ENCODE measurements around the gene DSG3. TPM values are rescaled to one million over a fixed set of nuclear protein-coding genes. Genes with fewer than 3 reads are reported as not detected.

Gene DSG3
- total and polyA plus RNA-seq, 7 experiments from 2014 or later = not detected

GRCh38 chr18:31497404-31497835, 49.9 kb downstream of the DSG3 start:
- no peaks in the 10 kb centered on the region for H3K4me1 ChIP-seq (ENCODE audit: control insufficient read depth in 2 of 2, insufficient read depth in 2 of 2, low read length in 2 of 2)
- no peaks in the 10 kb centered on the region for H3K36me3 ChIP-seq (ENCODE audit: control insufficient read depth in 2 of 3, insufficient read depth in 3 of 3, low read length in 3 of 3)
- no peak overlapping the region for H3K27ac Mint-ChIP-seq
- no peak overlapping the region for H3K4me3 ChIP-seq (ENCODE audit: low read length)
- no peak for DNase-seq
- ATAC-seq = no peak
- ChIA-PET CTCF (no interaction called here), POLR2A (no interaction called here)
- H3K27ac ChIP-seq (ENCODE audit: low read depth, low read length) = no peak overlapping the region
- peaks cover 0 to 4% (median 0%) of the 10 kb centered on the region in 11 donors for H3K9me3 Mint-ChIP-seq
- H3K4me3 Mint-ChIP-seq = peak overlapping the region in 9 of 10 donors; percentile 26 to 74 (median 58)
- peaks cover 0 to 12% (median 8%) of the 10 kb centered on the region in 7 donors for H3K4me1 Mint-ChIP-seq
- H3K36me3 Mint-ChIP-seq = no peaks in the 10 kb centered on the region
- peaks cover 43 to 53% (median 52%) of the 10 kb centered on the region in 5 donors for H3K27me3 Mint-ChIP-seq
- H3K27me3 ChIP-seq (ENCODE audit: control insufficient read depth in 2 of 2, insufficient read depth in 2 of 2, low read length in 2 of 2) = peaks cover 0 to 6% of the 10 kb centered on the region in 2 donors
- no peaks in the 10 kb centered on the region for H3K9me3 ChIP-seq (ENCODE audit: control insufficient read depth in 2 of 3, low read length in 3 of 3)
- intact Hi-C loops (cut with micrococcal nuclease) = no loop called here

GRCh38 chr18:31497836-31498573, 50.5 kb downstream of the DSG3 start, which contains the start of gene DSG2:
DSG2 (plus strand) TSS chr18:31498177; CDS start chr18:31498252, 75 bp downstream.
- Histone ChIP-seq H3K9me3 (ENCODE audit: control insufficient read depth in 2 of 3, low read length in 3 of 3) (no peaks in the 10 kb centered on the region), H3K27ac (ENCODE audit: low read depth, low read length) (no peak within 1 kb of the TSS), H3K36me3 (ENCODE audit: control insufficient read depth in 2 of 3, insufficient read depth in 3 of 3, low read length in 3 of 3) (no peaks in the 10 kb centered on the region), H3K4me3 (ENCODE audit: low read length) (no peak within 1 kb of the TSS), H3K4me1 (ENCODE audit: control insufficient read depth in 2 of 2, insufficient read depth in 2 of 2, low read length in 2 of 2) (no peaks in the 10 kb centered on the region), H3K27me3 (ENCODE audit: control insufficient read depth in 2 of 2, insufficient read depth in 2 of 2, low read length in 2 of 2) (peaks cover 0 to 6% of the 10 kb centered on the region in 2 donors)
- DNase-seq (peak in 7 of 9 donors; percentile 1 to 34 (median 7)), ATAC-seq (peak; percentile 73)
- peaks cover 0 to 12% (median 8%) of the 10 kb centered on the region in 7 donors for H3K4me1 Mint-ChIP-seq
- ChIA-PET POLR2A (no interaction called here), CTCF (no interaction called here)
- intact Hi-C loops (cut with micrococcal nuclease) = loop anchor here in 1 of 2 donors (2.0 kb wide), 1 partner anchor 335 kb away; the partner anchor contains the start of gene DSC1
- H3K27ac Mint-ChIP-seq = no peak within 1 kb of the TSS
- peaks cover 0 to 4% (median 0%) of the 10 kb centered on the region in 11 donors for H3K9me3 Mint-ChIP-seq
- peaks cover 45 to 53% (median 52%) of the 10 kb centered on the region in 5 donors for H3K27me3 Mint-ChIP-seq
- H3K36me3 Mint-ChIP-seq = no peaks in the 10 kb centered on the region
- peak within 1 kb of the TSS; percentile 54 to 84 (median 80) for H3K4me3 Mint-ChIP-seq

GRCh38 chr18:31498574-31499524, 51.3 kb downstream of the DSG3 start:
- H3K4me3 Mint-ChIP-seq = peak overlapping the region; percentile 54 to 84 (median 80)
- H3K4me1 Mint-ChIP-seq = peaks cover 0 to 12% (median 8%) of the 10 kb centered on the region in 7 donors
- intact Hi-C loops (cut with micrococcal nuclease) = loop anchor here in 1 of 2 donors (2.0 kb wide), 1 partner anchor 336 kb away; the partner anchor contains the start of gene DSC1
- H3K27ac ChIP-seq (ENCODE audit: low read depth, low read length) = no peak overlapping the region
- no peak overlapping the region for H3K27ac Mint-ChIP-seq
- peak; percentile 24 for ATAC-seq
- no peaks in the 10 kb centered on the region for H3K4me1 ChIP-seq (ENCODE audit: control insufficient read depth in 2 of 2, insufficient read depth in 2 of 2, low read length in 2 of 2)
- ChIA-PET CTCF (no interaction called here), POLR2A (no interaction called here)
- H3K4me3 ChIP-seq (ENCODE audit: low read length) = no peak overlapping the region
- H3K36me3 ChIP-seq (ENCODE audit: control insufficient read depth in 2 of 3, insufficient read depth in 3 of 3, low read length in 3 of 3) = no peaks in the 10 kb centered on the region
- H3K9me3 ChIP-seq (ENCODE audit: control insufficient read depth in 2 of 3, low read length in 3 of 3) = no peaks in the 10 kb centered on the region
- peaks cover 0 to 4% (median 0%) of the 10 kb centered on the region in 11 donors for H3K9me3 Mint-ChIP-seq
- peaks cover 0 to 6% of the 10 kb centered on the region in 2 donors for H3K27me3 ChIP-seq (ENCODE audit: control insufficient read depth in 2 of 2, insufficient read depth in 2 of 2, low read length in 2 of 2)
- peaks cover 40 to 53% (median 50%) of the 10 kb centered on the region in 5 donors for H3K27me3 Mint-ChIP-seq
- DNase-seq = peak in 1 of 9 donors; percentile 3
- no peaks in the 10 kb centered on the region for H3K36me3 Mint-ChIP-seq

GRCh38 chr18:31500051-31500688, 52.6 kb downstream of the DSG3 start:
- H3K27ac ChIP-seq (ENCODE audit: low read depth, low read length) = no peak overlapping the region
- intact Hi-C loops (cut with micrococcal nuclease) = no loop called here
- ATAC-seq (no peak), DNase-seq (no peak)
- Mint-ChIP-seq H3K36me3 (no peaks in the 10 kb centered on the region), H3K4me3 (no peak overlapping the region), H3K27me3 (peaks cover 33 to 48% (median 45%) of the 10 kb centered on the region in 5 donors), H3K4me1 (peaks cover 0 to 12% (median 8%) of the 10 kb centered on the region in 7 donors), H3K9me3 (peaks cover 0 to 4% (median 0%) of the 10 kb centered on the region in 11 donors), H3K27ac (no peak overlapping the region)
- peaks cover 0 to 6% of the 10 kb centered on the region in 2 donors for H3K27me3 ChIP-seq (ENCODE audit: control insufficient read depth in 2 of 2, insufficient read depth in 2 of 2, low read length in 2 of 2)
- H3K4me1 ChIP-seq (ENCODE audit: control insufficient read depth in 2 of 2, insufficient read depth in 2 of 2, low read length in 2 of 2) = no peaks in the 10 kb centered on the region
- no peak overlapping the region for H3K4me3 ChIP-seq (ENCODE audit: low read length)
- CTCF ChIA-PET = no interaction called here
- POLR2A ChIA-PET = no interaction called here
- H3K36me3 ChIP-seq (ENCODE audit: control insufficient read depth in 2 of 3, insufficient read depth in 3 of 3, low read length in 3 of 3) = no peaks in the 10 kb centered on the region
- H3K9me3 ChIP-seq (ENCODE audit: control insufficient read depth in 2 of 3, low read length in 3 of 3) = no peaks in the 10 kb centered on the region

DNA sequence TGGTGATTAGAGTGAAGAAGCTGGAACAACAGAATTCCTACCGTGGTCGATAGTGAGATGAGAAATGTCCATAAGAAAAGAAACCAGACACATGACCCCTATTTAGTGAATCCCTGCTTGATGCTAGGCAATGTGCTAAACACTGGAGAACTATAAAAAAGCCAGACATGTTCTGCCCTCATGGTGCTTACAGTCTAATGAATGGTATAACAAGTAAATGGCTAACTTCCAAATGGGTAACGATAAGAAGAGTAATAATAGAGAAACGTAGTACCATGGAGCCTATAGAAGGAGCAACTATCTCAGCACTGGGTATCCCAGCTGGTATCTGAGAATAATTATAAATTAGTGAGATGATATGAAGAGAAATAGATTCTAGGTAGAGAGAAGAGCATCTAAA, 55.5 kb downstream of the DSG3 start:
- Mint-ChIP-seq H3K4me3 (no peak overlapping the region), H3K4me1 (peaks cover 0 to 12% (median 8%) of the 10 kb centered on the region in 7 donors), H3K36me3 (no peaks in the 10 kb centered on the region), H3K27me3 (peaks cover 13 to 34% (median 26%) of the 10 kb centered on the region in 5 donors), H3K27ac (no peak overlapping the region), H3K9me3 (peaks cover 0 to 7% (median 0%) of the 10 kb centered on the region in 11 donors)
- H3K4me1 ChIP-seq (ENCODE audit: control insufficient read depth in 2 of 2, insufficient read depth in 2 of 2, low read length in 2 of 2) = no peaks in the 10 kb centered on the region
- peaks cover 0 to 6% of the 10 kb centered on the region in 2 donors for H3K27me3 ChIP-seq (ENCODE audit: control insufficient read depth in 2 of 2, insufficient read depth in 2 of 2, low read length in 2 of 2)
- ATAC-seq (no peak), DNase-seq (no peak)
- POLR2A ChIA-PET = no interaction called here
- H3K9me3 ChIP-seq (ENCODE audit: control insufficient read depth in 2 of 3, low read length in 3 of 3) = no peaks in the 10 kb centered on the region
- intact Hi-C loops (cut with micrococcal nuclease) = no loop called here
- H3K27ac ChIP-seq (ENCODE audit: low read depth, low read length) = no peak overlapping the region
- H3K4me3 ChIP-seq (ENCODE audit: low read length) = no peak overlapping the region
- H3K36me3 ChIP-seq (ENCODE audit: control insufficient read depth in 2 of 3, insufficient read depth in 3 of 3, low read length in 3 of 3) = no peaks in the 10 kb centered on the region
- CTCF ChIA-PET = no interaction called here

DNA sequence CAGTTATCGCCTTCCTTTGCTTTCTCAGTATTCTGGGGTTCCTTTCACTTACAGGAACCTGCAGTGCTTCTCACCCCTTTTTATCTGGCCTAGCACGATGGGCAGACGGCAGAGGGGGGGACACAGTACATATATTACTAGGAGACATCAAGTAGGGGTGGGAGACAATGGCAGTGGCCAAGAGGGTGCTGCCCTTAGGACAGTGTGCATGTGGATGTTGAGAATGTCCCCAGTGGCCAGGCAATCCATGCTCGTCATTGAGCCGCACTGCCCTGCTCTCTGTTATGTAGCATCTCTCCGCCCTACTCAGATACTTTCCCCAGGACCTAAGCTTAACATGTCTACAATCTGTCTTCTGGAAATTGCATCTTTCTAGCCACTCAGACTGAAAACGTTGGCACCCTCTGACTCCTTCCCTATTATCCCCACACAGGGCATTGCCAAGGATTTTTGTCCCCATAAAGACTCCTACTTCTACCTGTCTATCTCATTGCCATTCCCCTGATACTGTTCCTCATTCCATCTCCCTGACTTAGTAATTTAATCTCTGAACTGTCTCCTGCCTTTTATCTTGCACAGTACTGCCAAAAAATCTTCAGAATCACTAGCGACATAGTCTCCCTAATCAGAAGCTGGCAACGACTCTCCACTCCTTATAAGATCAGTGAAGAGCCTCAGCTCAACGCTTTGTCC, 57.1 kb downstream of the DSG3 start:
- no peaks in the 10 kb centered on the region for H3K9me3 ChIP-seq (ENCODE audit: control insufficient read depth in 2 of 3, low read length in 3 of 3)
- H3K27ac ChIP-seq (ENCODE audit: low read depth, low read length) = no peak overlapping the region
- intact Hi-C loops (cut with micrococcal nuclease) = no loop called here
- ChIA-PET CTCF (interaction anchor here (1.0 kb wide), 1 partner anchor 505 kb away, joined by 3 read pairs; no protein-coding TSS in a partner anchor), POLR2A (no interaction called here)
- Mint-ChIP-seq H3K36me3 (no peaks in the 10 kb centered on the region), H3K4me3 (no peak overlapping the region), H3K4me1 (no peaks in the 10 kb centered on the region), H3K9me3 (peaks cover 0 to 7% (median 0%) of the 10 kb centered on the region in 11 donors), H3K27ac (no peak overlapping the region), H3K27me3 (peaks cover 5 to 25% (median 13%) of the 10 kb centered on the region in 5 donors)
- H3K4me1 ChIP-seq (ENCODE audit: control insufficient read depth in 2 of 2, insufficient read depth in 2 of 2, low read length in 2 of 2) = no peaks in the 10 kb centered on the region
- no peak overlapping the region for H3K4me3 ChIP-seq (ENCODE audit: low read length)
- H3K36me3 ChIP-seq (ENCODE audit: control insufficient read depth in 2 of 3, insufficient read depth in 3 of 3, low read length in 3 of 3) = no peaks in the 10 kb centered on the region
- ATAC-seq = no peak
- H3K27me3 ChIP-seq (ENCODE audit: control insufficient read depth in 2 of 2, insufficient read depth in 2 of 2, low read length in 2 of 2) = no peaks in the 10 kb centered on the region
- no peak for DNase-seq
